ENCODE measurements around the gene CENPT.

CENPT gene

DNA sequence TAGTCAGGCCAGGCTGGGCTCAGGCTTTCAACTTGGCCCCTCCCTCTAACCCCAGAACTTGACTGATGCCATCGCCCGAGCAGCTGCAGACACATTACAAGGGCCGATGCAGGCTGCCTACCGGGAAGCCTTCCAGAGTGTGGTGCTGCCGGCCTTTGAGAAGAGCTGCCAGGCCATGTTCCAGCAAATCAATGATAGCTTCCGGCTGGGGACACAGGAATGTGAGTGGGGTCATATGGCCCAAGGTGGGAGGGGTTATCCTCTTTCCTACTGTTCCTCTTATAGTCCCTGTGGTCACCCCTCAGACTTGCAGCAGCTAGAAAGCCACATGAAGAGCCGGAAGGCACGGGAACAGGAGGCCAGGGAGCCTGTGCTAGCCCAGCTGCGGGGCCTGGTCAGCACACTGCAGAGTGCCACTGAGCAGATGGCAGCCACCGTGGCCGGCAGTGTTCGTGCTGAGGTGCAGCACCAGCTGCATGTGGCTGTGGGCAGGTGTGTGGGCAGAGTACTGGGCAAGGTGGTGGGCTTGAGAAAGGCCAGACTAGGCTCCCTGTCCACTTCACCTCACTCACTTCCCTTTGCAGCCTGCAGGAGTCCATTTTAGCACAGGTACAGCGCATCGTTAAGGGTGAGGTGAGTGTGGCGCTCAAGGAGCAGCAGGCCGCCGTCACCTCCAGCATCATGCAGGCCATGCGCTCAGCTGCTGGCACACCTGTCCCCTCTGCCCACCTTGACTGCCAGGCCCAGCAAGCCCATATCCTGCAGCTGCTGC, 35.1 kb upstream of the CENPT start:
- no peak for DNase-seq (ENCODE audit: insufficient read length, low spot score)
- TF ChIP-seq POLR2A (IDR thresholded peaks at IDR 0.05; ENCODE audit: low read depth, low read length): no peak
- no peak for FAIRE-seq

DNA sequence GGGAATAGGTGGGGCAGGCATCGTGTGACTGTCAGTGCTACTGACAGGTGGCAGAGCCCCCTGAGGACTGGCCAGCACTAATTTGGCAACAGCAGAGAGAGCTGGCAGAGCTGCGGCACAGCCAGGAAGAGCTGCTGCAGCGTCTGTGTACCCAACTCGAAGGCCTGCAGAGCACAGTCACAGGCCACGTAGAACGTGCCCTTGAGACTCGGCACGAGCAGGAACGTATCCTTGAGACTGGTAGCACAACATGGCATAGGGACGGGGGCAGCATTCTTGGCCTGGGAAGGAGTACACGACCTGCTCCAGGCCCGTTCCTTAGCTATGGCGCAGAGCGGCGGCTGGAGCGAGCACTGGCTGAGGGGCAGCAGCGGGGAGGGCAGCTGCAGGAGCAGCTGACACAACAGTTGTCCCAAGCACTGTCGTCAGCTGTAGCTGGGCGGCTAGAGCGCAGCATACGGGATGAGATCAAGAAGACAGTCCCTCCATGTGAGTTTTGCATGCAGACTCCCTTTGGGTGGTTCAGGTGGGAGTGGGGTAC, 34.2 kb upstream of the CENPT start:
- FAIRE-seq (no peak), DNase-seq (ENCODE audit: insufficient read length, low spot score) (no peak)
- TF ChIP-seq POLR2A (IDR thresholded peaks at IDR 0.05; ENCODE audit: low read depth, low read length): no peak

DNA sequence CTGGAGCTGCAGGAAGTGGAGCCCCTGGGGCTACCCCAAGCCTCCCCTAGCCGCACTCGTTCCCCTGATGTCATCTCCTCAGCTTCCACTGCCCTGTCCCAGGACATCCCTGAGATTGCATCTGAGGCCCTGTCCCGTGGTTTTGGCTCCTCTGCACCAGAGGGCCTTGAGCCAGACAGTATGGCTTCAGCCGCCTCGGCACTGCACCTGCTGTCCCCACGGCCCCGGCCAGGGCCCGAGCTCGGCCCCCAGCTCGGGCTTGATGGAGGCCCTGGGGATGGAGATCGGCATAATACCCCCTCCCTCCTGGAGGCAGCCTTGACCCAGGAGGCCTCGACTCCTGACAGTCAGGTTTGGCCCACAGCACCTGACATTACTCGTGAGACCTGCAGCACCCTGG, 33.1 kb upstream of the CENPT start:
- no peak for TF ChIP-seq POLR2A (IDR thresholded peaks at IDR 0.05; ENCODE audit: low read depth, low read length)
- FAIRE-seq (no peak), DNase-seq (ENCODE audit: insufficient read length, low spot score) (no peak)

- FAIRE-seq: no peak
- TF ChIP-seq POLR2A (IDR thresholded peaks at IDR 0.05; ENCODE audit: low read depth, low read length): no peak
- DNase-seq (ENCODE audit: insufficient read length, low spot score): no peak
These were observed 32.4 kb upstream of the CENPT start for GRCh38 chr16:67879936-67880335.

DNA sequence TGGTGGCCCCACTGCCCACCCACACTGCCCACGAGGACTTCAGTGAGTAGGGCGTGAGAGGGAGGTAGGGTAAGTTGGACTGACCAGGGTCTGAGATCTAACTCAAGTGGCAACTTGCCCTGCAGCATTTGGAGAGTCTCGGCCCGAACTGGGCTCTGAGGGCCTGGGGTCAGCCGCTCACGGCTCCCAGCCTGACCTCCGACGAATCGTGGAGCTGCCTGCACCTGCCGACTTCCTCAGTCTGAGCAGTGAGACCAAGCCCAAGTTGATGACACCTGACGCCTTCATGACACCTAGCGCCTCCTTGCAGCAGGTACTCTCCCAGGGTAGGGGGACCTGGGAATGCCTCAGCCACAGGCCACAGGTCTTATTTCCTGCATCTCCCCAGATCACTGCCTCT, 32.0 kb upstream of the CENPT start:
- no peak for TF ChIP-seq POLR2A (IDR thresholded peaks at IDR 0.05; ENCODE audit: low read depth, low read length)
- FAIRE-seq (no peak), DNase-seq (ENCODE audit: insufficient read length, low spot score) (no peak)

DNA sequence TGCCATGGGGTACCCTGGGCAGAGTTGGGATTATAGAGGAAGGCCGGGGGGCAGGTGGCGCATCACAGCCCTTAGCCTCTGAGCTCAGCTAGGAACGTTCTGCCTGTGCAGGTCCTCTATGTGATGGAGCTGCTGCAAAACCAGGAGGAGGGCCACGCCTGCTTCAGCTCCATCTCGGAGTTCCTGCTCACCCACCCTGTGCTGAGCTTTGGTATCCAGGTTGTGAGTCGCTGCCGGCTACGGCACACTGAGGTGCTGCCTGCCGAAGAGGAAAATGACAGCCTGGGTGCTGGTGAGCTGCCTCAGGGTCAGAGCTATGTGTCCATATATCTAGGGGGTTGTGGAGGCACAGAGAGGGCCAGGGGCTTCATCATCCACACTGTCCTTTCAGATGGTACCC, 31.4 kb upstream of the CENPT start:
- no peak for DNase-seq (ENCODE audit: insufficient read length, low spot score)
- FAIRE-seq: no peak
- TF ChIP-seq POLR2A (IDR thresholded peaks at IDR 0.05; ENCODE audit: low read depth, low read length): no peak

- no peak for FAIRE-seq
- DNase-seq (ENCODE audit: insufficient read length, low spot score): no peak
- no peak for TF ChIP-seq POLR2A (IDR thresholded peaks at IDR 0.05; ENCODE audit: low read depth, low read length)
These were observed 30.7 kb upstream of the CENPT start for GRCh38 chr16:67878232-67878631.

DNA sequence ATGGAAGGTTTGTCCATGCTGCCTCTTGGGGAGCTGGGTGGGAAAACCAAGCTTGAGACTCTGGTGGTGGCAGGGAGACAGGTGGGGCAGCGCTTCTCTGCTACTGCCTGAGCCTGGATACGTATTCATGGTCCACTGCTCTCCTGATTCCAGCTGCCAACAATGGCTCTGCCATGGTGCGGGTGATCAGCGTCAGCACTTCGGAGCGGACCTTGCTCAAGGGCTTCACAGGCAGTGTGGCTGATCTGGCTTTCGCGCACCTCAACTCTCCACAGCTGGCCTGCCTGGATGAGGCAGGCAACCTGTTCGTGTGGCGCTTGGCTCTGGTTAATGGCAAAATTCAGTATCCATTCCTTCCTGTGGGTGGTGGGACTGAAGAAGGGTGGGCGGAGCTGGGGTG, 29.6 kb upstream of the CENPT start:
- TF ChIP-seq POLR2A (IDR thresholded peaks at IDR 0.05; ENCODE audit: low read depth, low read length): no peak
- FAIRE-seq (no peak), DNase-seq (ENCODE audit: insufficient read length, low spot score) (no peak)

DNA sequence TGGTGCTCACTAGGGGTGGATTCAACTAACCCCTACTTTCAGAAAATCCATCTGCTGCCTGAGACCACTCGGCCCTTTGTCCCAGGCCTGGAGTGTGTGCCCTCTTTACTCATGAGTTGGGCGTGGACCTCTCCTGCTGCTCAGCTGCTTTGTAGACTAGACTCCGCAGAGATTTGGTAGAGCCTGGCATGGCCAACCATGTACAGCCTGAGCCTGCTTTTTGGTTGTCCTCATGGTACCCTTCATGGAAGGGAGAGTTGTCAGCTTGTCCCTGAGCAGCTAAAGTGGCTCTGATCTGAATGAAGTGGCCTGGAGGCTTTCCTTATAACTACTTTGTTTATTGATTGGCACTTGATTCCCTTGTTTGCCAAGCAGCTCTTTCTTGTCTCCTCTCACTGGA, 26.9 kb upstream of the CENPT start:
- no peak for TF ChIP-seq POLR2A (IDR thresholded peaks at IDR 0.05; ENCODE audit: low read depth, low read length)
- DNase-seq (ENCODE audit: insufficient read length, low spot score): no peak
- no peak for FAIRE-seq

DNA sequence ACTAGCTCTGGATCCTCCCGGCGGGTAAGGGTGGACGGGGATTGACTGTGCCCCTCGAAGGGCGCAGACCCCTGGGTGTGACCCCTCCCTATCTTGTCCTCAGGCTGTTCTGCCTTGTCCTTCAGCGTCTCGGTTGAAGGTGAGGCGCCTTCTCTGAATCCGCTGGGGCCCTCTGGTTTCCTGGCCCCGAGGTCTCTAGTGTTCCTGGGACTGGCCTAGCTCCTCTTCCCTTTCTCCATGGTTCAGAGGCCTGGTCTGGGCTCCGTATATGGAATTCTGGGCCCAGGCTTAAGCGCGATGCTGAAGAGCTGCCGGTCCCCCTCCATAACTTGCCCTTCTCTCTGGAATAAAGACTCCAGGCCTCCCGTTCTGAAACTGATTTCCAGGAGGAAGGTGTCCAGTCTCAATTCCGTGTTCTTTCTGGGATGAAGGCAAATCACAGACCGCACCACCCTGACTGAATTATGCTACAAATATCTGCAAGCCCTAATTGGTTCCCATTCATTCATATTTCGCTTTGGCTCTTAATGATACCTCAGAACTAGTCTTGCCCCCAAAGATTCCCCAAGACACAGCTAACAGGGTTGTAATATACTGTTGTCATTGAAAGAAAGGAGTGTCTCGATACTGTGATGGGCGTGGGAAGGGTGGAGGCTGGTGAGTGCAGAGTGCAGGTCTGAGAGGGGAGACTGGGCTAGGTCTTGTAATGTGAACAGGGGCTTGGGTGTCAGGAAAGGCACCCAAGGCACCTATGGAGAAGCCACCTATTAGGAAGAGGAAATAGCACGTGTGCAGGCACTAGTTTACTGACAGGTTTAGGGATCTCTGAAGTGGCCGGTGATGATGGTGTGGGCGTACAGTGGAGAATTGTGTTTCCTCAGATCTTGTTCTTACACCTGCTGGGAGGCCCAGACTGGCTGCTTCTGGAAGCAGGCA, 26.2 kb upstream of the CENPT start:
- no peak for TF ChIP-seq POLR2A (IDR thresholded peaks at IDR 0.05; ENCODE audit: low read depth, low read length)
- DNase-seq (ENCODE audit: insufficient read length, low spot score) (no peak), FAIRE-seq (no peak)

DNA sequence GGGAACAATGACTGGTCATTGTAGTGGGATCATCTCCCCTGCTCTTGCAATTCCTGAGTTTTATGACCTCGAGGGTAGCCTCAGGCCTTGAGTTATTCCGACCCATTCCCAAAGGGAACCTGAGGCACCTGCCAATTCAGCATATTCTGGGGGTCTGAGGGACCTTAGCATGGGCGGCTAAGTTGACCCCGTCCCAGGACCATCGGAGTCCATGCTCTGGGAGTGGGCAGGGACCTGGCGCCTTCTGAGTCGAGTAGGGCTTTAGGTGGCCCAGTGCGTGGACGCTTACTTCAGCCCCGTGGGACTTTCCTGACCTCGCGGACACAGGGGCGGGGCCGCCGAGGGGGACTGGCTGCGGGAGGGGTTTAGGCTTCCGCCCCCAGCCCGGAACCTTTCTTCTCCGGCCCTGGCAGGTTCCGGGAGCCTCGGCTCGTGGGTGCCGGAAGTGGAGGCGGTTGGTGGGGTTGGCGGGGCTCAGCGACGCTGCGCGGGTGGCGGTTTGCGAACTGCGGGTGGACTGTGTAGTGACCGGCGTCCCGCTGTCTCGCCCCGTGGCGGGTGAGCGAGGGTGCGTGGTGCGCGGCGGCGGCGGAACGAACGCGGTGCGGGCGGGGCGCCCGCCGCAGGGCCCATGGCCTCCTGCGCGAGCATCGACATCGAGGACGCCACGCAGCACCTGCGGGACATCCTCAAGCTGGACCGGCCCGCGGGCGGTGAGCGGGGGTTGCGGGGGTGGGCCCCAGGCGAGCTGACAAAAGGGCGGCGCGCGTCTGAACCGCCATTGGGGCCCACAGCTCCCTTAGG, 25.3 kb upstream of the CENPT start, which contains the start of gene EDC4:
Gene EDC4, plus strand, starts transcription at position 422 of the 804 bp plus-strand sequence. Its CDS starts 210 bp downstream, at position 632.
- FAIRE-seq (no peak), DNase-seq (ENCODE audit: insufficient read length, low spot score) (peak; percentile 68)
- peak; percentile 68 for TF ChIP-seq POLR2A (IDR thresholded peaks at IDR 0.05; ENCODE audit: low read depth, low read length)

DNA sequence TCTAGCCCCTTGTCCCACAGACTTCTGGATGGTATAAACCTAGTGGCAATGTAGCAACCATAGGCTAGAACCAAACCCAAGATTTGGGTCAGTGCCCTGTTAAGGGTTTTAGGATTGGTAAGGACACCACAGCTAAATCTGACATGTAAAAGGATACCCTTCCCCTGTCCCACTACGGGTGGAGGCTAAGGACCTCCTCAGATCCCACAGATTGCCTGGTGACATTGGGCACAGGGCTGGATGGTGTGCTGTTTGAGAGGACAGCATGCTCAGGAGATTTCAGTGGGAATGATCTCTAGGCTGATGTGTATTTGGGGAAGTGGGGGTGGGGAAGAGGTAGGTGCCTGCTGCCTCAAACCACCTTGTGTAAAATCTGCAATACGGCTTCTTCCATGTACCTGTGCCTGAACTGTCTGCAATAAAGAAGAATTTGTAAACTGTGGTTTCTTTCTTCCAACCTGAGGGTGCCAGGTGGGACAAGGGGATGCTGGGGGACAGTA, 24.7 kb upstream of the CENPT start:
- no peak for DNase-seq (ENCODE audit: insufficient read length, low spot score)
- TF ChIP-seq POLR2A (IDR thresholded peaks at IDR 0.05; ENCODE audit: low read depth, low read length): no peak
- FAIRE-seq: no peak

GRCh38 chr16:67871256-67871655, 23.8 kb upstream of the CENPT start:
- DNase-seq (ENCODE audit: insufficient read length, low spot score) (no peak), FAIRE-seq (no peak)
- TF ChIP-seq POLR2A (IDR thresholded peaks at IDR 0.05; ENCODE audit: low read depth, low read length): no peak
